Pons (tissue), 1 donor: Measurements from ENCODE around the gene G3BP1.
"Not testable (repeated sequence)": the region's sequence is repeated elsewhere in the genome, so short reads cannot be mapped to it uniquely, and the experiment has no call there.

Experiments used
- DNase-seq: peaks from one replicate; pipeline ENCODE4 v3.0.0-alpha.2; 2016; ENCODE audit warnings: low spot score

Gene G3BP1

DNA sequence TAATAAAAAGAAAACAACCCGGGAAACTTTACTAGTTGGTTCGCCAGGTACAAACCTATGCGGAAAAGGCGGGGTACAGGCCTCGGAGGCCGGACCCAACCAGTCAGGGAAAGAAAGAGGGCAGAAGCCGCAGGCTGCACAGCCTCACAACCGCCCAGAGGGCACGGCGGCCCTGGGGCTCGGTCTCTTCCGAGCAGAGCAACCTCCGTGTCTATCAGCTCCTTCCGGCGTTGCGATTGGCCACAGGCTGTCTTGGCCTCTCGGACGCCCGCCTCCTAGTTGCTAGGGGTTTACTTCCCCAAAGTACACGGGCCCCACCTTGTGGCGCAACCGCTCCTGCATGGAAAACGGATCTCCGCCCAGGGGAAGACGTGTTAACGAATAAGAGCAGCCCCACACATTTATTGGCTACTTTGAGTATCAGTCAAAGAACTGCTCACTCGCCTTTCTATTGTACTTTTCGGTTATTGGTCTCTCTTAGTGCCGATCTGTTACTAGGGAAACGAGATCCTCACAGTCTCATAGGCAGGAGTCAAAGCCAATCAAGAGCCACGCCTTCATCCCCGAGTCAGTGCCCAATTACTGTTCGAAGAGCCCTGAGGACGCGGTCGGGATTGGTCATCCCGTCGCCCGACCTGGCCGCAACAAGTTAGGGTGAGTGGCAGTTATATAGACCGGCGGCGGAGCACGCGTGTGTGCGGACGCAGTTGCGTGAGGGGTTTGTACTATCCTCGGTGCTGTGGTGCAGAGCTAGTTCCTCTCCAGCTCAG lies at the start of gene G3BP1:
TSS of gene G3BP1 (plus strand) at position 696 of the 770 bp plus-strand sequence. CDS start 14,667 bp downstream, outside the sequence.
- DNase-seq = peak; percentile 100

DNA sequence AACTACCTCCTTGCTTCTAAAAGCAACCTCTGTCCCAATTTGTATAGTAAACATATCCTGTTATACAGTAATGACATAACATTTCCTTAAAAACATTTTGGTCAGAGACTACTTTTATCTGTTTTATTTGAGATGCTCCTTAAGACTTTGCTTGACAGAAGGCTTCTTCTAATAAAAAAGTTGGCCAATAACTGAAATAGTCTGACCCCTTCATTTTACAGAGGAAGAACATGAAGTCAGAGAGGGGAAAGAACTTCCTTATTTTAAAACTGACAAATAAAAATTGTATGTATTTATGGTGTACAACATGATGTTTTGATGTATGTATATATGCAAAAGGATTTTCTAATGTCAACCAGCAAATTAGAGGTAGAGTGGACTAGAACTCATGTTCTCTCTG lies 49.2 kb upstream of the G3BP1 start:
- DNase-seq = no peak

DNA sequence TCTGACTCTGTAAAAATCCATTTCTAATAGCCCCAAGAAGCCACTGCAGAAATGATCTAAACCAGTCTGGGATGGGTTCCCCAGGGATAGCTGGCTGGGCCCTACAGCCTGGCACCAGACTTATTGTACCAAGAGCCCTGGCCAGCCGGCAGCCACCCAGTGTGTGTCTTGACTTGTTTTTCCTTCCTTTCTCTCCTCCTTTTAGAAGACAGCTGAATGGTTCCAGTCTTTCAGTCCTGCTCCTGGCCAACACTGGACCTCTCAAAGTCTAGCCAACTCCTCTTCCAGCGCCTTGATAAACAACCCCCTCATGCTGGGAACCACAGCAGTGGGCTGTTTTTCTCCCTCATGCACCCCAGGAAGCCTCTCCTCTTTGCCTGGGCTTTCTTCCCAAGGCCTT lies 47.4 kb upstream of the G3BP1 start:
- peak; percentile 52 for DNase-seq

DNA sequence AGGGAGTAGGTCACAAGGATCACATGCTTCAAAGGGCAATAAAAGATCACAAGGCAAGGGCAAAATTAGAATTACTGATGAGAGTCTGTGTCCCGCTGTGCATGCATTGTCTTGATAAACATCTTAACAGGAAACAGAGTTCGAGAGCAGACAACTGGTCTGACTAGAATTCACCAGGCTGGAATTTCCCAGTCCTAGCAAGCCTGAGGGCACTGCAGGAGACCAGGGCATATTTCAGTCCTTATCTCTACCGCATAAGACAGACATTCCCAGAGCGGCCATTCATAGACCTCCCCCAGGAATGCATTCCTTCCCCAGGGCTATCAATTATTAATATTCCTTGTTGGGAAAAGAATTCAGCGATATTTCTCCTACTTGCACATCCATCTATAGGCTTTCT lies 42.2 kb upstream of the G3BP1 start:
- DNase-seq = not testable (repeated sequence)

DNA sequence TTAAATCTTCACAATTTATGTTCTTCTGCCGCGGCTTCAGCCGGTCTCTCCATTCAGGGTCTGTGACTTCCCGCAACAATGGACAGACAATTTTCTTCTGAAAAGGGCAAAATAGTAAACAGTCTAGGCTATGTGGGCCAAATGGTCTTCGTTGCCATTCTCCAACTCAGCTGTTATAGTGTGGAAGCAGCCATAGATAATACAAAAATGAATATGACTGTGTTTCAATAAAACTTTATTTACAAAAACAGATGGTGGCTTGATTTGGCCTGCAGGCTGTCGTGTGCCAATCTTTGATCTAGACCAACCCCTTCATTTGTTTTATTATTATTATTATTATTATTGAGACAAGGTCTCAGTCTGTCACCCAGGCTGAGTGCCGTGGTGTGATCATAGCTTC lies 41.4 kb upstream of the G3BP1 start:
- DNase-seq = no peak

DNA sequence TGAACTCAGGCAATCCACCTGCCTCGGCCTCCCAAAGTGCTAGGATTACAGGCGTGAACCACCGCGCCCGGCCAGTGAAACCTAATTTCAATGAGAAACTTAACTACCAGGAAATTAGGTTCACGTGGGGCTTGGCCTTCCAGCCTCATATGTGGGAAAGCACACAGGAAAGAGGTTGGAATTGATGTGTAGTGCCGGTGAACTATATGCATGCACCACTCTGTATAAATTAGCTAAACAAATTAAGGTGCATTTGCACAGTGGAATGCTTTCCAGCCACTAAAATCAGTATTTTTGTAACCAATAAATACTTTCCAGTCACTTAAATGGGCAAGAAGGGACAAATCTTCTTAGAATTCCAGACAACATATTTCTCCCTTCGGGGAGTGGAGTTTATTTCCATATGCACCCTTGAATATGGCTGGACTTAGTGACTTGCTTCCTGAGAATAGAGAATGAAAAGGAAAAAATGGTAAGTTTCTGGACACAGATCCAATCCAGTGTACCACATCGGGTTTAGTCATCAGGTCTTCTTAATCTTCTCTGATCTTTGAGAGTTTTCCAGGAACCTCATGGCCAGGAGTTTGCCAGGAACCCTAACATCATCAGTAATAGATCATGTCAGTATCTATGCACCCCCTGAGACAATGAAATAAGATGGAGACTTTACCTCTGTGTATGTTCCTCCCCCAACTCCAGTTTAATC lies 38.2 kb upstream of the G3BP1 start:
- DNase-seq = no peak

DNA sequence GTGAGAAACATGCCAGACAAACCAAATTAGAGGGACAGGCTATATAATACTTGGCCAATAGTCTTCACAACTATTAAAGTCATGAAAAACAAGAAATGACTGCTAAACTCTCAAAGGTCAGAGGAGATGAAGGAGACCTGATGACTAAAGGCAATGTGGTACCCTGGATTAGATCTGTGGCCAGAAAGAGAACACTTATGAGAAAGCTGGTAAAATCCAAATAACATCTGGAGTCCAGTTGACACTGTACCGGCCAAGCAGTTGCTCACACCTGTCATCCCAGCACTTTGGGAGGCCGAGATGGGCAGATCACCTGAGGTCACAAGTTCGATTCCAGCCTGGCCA lies 37.7 kb upstream of the G3BP1 start:
- DNase-seq = no peak

DNA sequence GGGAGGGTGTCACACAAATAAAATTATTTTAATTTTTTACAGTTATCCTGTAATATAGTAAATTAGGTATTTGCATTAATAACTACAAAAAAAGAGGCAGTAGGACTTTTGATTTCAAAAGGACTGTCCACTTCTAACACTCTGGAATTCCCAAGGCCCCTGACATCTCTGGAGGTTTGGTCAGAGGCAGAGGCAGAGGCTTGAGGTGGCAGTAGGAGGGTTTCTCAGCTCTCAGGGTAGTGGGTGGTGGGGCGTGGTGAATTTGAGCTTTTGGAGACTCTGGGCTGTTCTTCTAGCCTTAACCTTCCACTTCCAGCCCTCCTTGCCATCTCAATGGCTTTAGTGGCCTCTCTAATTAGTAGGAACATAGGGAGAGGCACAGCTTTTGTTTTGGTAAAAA lies 36.1 kb upstream of the G3BP1 start:
- DNase-seq = no peak

DNA sequence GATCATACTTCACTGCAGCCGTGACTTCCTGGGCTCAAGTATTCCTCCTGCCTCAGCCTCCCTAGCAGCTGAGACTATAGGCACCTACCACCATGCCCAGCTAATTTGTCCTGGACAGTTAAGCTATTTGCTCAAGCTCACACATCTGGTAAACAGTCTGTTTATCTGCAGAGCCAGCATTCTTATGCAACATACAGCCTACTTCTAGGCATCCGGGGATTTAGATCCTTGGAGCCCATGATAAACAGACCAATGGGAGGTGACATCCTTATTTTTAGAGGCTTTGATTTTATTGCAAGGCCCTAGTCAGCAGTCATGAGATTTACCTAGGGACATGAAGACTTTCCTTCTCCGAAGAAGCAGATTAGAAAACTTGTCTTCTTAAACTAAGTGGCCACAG lies 34.3 kb upstream of the G3BP1 start:
- DNase-seq = no peak

DNA sequence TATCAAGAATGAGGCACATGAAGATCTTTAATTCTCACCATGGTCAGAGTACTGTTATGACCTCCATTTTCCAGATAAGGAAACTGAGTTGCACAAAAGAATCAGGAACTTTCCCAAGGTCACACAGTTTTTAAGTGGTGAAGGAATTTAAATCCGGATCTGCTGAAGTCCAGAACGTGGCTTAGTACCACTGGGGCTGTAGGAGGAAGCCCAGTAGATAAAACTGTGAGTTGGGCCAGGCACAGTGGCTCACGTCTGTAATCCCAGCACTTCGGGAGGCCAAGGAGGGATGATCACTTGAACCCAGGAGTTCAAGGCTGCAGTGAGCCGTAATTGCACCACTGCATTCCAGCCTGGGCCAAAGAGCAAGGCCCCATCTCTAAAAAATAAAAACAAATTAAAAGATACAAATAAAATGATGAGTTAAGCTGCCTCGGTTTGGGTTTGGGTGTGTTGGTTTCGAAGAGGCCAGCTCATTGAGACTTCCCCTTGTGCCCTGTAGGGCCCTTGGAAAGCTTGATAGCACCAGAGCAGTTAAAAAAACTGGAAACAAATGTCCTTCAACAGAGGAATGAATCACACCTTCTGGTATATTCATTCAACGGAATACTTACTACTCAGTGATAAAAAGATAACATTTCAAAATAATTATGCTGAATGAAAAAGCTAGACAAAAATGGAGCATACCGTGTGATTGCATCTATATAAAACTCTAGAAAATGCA lies 33.5 kb upstream of the G3BP1 start:
- no peak for DNase-seq

DNA sequence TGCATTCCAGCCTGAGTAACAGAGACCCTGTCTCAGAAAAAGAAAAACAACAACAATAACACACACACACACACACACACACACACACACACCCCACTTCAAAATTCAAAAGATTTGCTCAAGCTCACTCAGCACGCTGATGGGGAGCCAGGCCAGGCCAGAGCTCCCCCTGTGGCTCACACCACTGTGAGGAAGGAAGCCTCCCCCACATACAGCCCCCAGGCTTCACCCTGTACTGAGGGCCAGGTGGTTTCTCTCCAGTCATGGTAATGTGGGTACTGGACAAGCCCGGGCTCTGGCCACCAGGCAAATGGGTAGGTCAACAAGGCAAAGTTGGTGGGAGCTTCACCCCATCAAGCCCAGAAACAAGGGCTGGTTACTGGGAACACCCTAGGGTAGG lies 32.4 kb upstream of the G3BP1 start:
- DNase-seq = no peak

DNA sequence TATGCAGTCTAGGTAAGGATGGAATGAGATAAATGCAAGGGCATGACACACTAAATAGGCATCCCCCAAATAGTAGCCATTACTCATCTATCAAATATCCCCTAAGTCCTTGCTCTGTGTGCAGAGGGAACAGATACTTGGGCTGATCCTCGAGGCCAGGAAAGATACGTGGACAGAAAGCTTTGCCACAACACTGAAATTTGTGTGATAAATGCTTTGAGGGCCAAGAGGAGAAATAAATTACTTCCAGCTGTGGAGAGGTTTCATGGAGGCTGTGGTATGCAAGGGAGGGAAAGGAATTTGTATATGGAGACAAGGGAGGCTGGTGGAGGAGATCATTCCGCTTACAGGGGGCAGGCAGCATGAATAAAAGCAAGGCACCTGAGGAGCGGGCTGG lies 31.8 kb upstream of the G3BP1 start:
- no peak for DNase-seq

DNA sequence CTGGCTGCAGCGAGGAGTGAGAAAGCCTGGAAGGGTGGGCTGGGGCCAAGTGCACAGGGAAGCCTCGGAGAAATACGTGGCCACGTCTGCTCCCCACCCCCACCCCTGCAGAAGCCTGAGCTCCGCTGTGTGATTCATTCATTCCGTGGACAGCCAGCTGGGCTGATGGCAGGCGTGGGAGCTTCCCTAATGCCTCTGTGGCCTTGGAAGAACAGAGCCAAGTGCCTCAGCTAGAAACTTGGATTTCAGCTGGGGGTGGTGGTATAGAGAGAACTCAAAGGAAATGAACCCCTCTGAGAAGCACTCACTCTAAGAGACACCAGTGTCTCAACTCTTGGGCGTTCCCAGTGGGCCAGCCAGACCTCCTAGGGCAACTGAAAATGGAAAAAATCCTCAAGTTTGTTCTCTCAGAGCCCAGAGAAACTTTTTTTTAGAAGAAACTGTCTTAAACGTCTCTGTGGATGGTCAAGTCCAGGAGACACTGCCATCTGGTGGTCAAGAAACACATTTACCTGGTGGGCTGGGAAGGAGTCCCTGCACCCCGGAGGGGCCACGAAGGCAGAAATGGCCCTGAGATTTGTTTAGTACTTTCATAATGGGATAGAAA lies 31.3 kb upstream of the G3BP1 start:
- DNase-seq = peak; percentile 79

DNA sequence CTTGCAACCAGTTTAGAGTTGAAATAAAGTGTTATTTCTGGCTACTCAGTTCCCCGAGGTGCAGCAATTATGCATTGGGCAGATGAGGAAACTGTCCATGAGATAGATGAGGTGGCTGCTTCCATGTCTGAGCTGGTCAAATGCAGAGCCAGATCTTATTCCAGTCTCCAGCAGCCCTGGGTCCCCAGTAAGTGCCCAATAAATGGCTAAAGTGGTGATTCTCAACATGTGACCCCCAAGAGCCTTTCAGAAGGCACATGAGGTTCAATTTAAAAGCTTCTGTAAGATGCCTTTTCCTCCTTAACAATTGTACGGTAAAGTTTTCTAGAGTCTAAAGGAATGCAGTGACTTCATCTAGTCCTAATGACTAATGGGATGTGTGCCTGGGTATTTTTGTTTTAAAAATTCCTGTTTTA lies 30.8 kb upstream of the G3BP1 start:
- DNase-seq = no peak

DNA sequence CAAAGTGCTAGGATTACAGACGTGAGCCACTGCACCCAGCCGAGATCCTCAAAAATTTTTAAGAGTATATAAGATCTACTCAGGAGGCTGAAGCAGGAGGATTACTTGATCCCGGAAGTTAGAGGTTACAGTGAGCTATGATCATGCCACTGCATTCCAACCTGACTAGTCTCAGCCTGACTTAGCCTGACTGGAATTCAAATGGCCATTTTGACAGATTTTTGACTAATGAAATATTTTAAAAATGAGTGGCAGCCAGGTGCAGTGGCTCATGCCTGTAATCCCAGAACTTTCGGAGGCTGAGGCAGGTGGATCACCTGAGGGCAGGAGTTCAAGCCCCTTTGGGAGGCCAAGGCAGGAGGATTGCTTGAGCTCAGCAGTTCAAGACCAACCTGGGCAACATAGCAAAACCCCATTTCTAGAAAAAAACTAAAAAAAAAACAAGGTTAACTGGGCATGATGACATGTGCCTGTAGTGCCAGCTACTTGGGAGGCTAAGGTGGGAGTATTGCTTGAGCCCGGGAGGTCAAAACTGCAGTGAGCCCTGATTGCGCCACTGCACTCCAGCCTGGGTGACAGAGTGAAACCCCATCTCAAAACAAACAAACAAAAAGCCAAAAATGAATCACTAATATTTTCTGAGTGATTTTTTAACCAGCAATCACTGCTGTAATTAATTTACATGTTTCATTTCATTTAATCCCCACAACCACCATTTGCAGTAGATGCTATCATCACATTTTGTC lies 29.9 kb upstream of the G3BP1 start:
- no peak for DNase-seq

DNA sequence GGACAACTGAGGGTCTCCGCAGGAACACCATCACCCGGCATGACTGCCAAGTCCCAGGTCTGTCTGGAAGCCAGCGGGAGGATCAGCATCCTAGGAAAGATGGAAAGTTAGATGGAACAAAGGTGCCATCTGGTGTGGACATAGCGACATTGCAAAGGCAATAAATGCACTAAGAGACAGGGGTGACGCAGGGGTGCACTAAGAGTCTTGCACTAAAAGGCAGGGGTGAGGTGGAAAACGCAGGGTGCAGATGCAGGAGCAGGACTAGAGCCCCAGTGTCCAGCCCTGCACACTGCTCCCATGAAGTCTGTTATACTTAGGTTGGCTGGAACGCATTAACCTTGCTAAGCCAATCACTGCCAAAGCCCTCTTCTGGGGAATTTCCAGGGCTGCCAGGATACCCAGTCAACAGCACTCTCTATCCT lies 28.9 kb upstream of the G3BP1 start:
- DNase-seq = peak; percentile 77

DNA sequence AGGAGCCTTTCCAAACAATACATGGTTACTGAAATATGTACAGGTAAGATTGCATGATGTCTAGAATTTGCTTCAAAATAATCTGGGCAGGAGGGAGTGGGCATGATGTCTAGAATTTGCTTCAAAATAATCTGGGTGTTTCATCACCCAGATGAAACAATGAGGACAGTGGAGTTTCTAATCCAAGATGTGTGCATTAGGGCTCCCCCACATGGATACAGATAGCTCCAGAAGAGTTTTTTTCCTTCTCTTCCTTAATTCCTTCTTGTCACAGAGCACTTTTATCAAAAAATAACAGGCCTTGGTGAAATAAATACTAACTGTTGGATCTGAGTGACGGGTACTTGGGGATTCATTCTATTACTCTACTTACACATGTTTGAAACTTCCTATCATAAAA lies 28.2 kb upstream of the G3BP1 start:
- DNase-seq = no peak

DNA sequence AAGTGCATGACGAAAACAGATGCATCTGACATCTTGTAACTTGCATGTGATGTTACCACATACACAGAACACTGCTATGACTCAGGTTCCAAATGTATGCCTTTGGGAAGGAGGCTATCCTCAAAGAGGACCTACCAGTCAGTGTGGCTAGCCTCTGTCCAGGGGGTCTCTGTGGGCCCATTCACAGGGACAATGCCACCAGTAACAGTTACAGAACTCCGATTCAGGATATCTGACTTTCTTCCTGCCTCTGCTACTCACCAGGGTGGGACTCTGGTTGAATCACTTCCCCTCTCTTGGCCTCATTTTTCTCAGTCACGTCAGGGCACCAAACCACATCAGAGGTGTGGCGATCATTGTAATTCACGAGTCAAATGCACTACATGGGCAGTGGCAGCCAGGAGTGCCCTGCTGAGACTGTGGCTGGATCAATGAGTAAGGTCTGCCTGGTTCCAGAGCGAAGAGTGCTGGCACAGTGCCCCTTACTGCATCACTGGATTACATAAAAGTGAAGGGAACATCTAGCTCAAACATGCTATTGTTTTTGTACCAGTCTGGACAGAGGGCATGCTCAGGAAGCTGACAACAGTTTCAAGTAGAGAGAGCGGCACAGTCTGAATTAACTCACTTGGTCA lies 26.6 kb upstream of the G3BP1 start:
- DNase-seq = peak; percentile 95

DNA sequence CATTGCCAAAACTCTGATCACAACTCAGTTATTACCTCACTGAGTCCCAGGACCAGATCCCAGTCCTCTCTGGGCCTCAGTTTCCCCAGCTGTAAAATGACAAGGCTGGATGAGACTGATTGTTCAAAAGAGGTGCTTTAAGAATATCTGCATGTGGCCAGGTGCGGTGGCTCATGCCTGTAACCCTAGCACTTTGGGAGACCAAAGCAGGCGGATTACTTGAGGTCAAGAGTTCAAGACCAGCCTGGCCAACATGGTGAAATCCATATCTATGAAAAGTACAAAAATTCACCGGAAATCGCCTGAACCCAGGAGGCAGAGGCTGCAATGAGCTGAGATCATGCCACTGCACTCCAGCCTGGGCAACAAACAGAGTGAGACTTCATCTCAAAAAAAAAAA lies 21.6 kb upstream of the G3BP1 start:
- no peak for DNase-seq

DNA sequence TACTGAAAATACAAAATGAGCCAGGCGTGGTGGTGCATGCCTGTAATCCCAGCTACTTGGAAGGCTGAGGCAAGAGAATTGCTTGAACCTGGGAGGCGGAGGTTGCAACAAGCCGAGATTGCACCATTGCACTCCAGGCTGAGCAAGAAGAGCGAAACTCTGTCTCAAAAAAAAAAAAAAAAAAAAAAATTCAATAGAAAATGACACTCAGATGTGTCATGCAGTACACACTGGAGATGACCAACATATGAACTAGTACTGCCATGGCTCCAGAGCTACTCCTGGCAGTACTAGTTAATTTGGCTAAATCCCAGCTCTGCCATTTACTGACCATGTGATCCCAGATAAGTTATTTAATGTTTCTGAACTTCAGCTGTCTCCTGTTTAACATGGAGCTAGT lies 20.7 kb upstream of the G3BP1 start:
- no peak for DNase-seq

DNA sequence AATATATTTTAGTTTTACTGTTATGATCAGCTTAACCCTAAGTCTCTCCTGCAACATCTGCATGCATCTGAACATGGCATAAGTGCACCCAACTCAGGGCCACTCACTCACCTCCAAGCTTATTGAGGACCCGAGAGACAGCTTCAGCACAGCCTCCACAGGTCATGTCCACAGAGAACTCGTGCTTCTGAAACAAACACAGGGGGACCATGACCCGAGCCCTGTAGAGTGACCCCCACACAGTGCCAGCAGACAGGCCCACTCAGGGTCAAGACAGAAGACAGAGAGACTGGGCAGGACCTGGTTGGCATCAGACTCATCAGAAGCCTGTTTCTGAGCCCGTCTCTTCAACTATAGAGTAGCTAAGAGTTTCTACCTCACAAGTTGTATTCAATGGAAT lies 20.2 kb upstream of the G3BP1 start:
- no peak for DNase-seq
